ENCODE measurements around the gene MESP1. TPM values are rescaled to one million over a fixed set of nuclear protein-coding genes. Genes with fewer than 3 reads are reported as not detected.

MESP1 gene
- total and polyA plus RNA-seq, 2 of the 8 experiments (the other 6 are each of a cell fraction or from before 2014, with no cell fraction given): 0.15 to 0.23 TPM

- TF ChIP-seq CHD7 (IDR thresholded peaks at IDR 0.05; ENCODE audit: insufficient replicate concordance, low read length): no peak
- TF ChIP-seq POLR2A (IDR thresholded peaks at IDR 0.05; ENCODE audit: control extremely low read depth in 1 of 2, low read depth in 2 of 2, low read length in 2 of 2): no peak
- no peak for TF ChIP-seq EZH2 (IDR thresholded peaks at IDR 0.05; ENCODE audit: low read depth, low read length, severe bottlenecking)
- no peak for TF ChIP-seq TAF1 (IDR thresholded peaks at IDR 0.05; ENCODE audit: low read depth, low read length)
- TF ChIP-seq TAF7 (optimal IDR thresholded peaks at IDR 0.05; ENCODE audit: borderline replicate concordance, low read depth, low read length): no peak
- no peak for TF ChIP-seq KDM1A (IDR thresholded peaks at IDR 0.05; ENCODE audit: borderline replicate concordance, low read length)
- no peak for TF ChIP-seq SIN3A (conservative IDR thresholded peaks at IDR 0.05 in 1 of 2, IDR thresholded peaks at IDR 0.05 in 1 of 2; ENCODE audit: low read depth in 1 of 2, low read length in 2 of 2)
- no peak for TF ChIP-seq RXRA (IDR thresholded peaks at IDR 0.05; ENCODE audit: insufficient read depth, low read depth, low read length)
- TF ChIP-seq BRCA1 (IDR thresholded peaks at IDR 0.05; ENCODE audit: low read depth, low read length): no peak
- no peak for TF ChIP-seq MAX (IDR thresholded peaks at IDR 0.05)
- TF ChIP-seq BCL11A (IDR thresholded peaks at IDR 0.05; ENCODE audit: low read depth in 2 of 2, low read length in 2 of 2): no peak
Measured at GRCh38 chr15:89735773-89736172, 15.3 kb downstream of the MESP1 start (continued).
